ENCODE measurements around the gene ERCC6. TPM values are rescaled to one million over a fixed set of nuclear protein-coding genes. Genes with fewer than 3 reads are reported as not detected.

Gene ERCC6
- total RNA-seq, 1 donor from 2014 or later: 19.9 TPM

DNA sequence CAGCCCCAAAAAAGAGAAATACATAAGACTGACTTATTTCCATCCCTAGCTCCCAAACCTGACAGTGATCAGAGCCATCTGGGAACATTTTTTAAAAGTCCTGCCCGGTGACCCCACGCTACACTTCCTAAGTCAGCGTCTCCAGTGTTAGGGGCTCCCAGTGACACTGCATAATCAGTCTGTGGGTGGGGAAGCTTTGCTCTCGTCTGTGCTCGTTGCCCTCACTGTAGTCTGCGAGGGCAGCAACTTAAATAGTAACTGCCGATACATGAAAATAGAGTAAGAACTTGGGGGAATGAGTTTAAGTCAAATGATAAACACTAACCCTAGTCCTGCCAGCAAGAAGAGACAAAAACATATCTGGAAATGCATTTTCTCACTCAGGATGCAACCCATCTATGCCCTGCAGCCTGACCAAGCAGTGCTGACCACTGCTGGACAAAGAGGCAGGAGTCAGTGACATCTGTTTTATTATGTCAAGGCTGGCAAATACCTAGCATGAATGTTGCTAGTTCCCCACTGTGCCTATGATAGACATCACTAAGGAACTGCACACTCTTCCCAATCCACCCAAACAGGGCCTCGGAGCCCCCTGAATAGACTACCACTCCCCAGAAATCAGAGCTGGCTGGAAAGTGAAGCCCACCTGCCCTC lies 18.7 kb downstream of the ERCC6 start:
- Histone ChIP-seq H3K36me3 (peaks cover 57% of the 10 kb centered on the region), H3K9me3 (replicated peaks) (no peaks in the 10 kb centered on the region), H3K27me3 (ENCODE audit: low read depth) (no peaks in the 10 kb centered on the region), H3K27ac (replicated peaks) (no peak overlapping the region), H3K4me3 (no peak overlapping the region), H3K4me1 (peaks cover 56% of the 10 kb centered on the region)
- TF ChIP-seq, protein P1, sequence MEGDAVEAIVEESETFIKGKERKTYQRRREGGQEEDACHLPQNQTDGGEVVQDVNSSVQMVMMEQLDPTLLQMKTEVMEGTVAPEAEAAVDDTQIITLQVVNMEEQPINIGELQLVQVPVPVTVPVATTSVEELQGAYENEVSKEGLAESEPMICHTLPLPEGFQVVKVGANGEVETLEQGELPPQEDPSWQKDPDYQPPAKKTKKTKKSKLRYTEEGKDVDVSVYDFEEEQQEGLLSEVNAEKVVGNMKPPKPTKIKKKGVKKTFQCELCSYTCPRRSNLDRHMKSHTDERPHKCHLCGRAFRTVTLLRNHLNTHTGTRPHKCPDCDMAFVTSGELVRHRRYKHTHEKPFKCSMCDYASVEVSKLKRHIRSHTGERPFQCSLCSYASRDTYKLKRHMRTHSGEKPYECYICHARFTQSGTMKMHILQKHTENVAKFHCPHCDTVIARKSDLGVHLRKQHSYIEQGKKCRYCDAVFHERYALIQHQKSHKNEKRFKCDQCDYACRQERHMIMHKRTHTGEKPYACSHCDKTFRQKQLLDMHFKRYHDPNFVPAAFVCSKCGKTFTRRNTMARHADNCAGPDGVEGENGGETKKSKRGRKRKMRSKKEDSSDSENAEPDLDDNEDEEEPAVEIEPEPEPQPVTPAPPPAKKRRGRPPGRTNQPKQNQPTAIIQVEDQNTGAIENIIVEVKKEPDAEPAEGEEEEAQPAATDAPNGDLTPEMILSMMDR (IDR thresholded peaks at IDR 0.05; ENCODE audit: borderline replicate concordance): no peak
- no peak for DNase-seq
- intact Hi-C loops (cut with micrococcal nuclease): no loop called here

DNA sequence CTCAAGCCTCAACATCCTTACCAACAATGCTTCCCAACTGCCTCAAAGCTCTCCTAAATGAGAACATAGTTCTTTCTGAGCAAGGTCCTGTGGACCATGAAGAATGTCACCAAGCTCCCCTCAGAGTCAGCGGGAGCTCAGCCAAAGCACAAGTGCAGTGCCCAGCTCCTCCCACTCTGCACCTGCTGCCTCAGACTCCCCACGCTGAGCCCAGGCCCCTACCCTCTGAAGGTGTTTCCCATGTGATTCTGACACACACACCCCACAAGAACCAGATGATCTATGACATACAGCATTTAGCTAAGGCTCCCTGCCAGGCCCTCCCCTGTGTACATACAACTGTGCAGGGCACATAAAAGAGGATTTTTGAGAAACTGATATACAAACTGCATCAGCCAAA lies 19.2 kb downstream of the ERCC6 start:
- no peaks in the 10 kb centered on the region for H3K27me3 ChIP-seq (ENCODE audit: low read depth)
- H3K4me1 ChIP-seq: peaks cover 51% of the 10 kb centered on the region
- TF ChIP-seq, protein P1 (IDR thresholded peaks at IDR 0.05; ENCODE audit: borderline replicate concordance): no peak
- H3K36me3 ChIP-seq: peaks cover 59% of the 10 kb centered on the region
- no peak overlapping the region for H3K27ac ChIP-seq (replicated peaks)
- no peak overlapping the region for H3K4me3 ChIP-seq
- H3K9me3 ChIP-seq (replicated peaks): no peaks in the 10 kb centered on the region
- intact Hi-C loops (cut with micrococcal nuclease): loop anchor here (10.0 kb wide), 1 partner anchor 115 kb away; no protein-coding TSS in a partner anchor
- DNase-seq: no peak

DNA sequence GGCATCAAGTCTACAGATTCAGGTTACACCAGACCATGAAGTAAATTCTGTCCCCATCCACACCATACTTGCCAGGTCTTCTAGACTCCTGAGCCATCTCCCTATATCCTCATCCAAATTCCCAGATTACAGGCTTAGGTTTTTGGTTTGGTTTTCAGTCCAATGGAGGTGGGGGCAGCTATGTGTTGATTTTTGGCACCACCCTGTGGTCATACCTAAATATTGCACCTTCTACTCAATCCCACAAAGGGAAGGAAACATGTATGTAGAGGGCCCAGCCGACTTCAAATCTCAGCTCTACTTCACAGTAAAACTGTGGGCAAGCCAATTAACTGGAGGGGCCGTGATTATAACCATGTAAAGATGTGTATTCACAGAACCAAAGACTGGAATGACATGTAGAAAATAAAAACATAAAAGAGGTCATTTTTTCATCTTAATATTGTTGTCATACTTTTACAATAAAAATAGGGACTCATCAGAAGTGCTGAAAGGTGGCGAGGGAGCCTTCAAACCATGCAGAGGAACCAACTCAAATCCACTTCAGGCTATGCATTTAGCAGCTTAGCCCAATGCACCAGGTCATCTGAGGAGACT lies 19.8 kb downstream of the ERCC6 start:
- Histone ChIP-seq H3K9me3 (replicated peaks) (no peaks in the 10 kb centered on the region), H3K4me3 (no peak overlapping the region), H3K27ac (replicated peaks) (no peak overlapping the region), H3K4me1 (peaks cover 45% of the 10 kb centered on the region), H3K27me3 (ENCODE audit: low read depth) (no peaks in the 10 kb centered on the region), H3K36me3 (peaks cover 52% of the 10 kb centered on the region)
- intact Hi-C loops (cut with micrococcal nuclease): loop anchor here (10.0 kb wide), 1 partner anchor 114 kb away; no protein-coding TSS in a partner anchor
- TF ChIP-seq, protein P1 (IDR thresholded peaks at IDR 0.05; ENCODE audit: borderline replicate concordance): peak; percentile 75
- no peak for DNase-seq

DNA sequence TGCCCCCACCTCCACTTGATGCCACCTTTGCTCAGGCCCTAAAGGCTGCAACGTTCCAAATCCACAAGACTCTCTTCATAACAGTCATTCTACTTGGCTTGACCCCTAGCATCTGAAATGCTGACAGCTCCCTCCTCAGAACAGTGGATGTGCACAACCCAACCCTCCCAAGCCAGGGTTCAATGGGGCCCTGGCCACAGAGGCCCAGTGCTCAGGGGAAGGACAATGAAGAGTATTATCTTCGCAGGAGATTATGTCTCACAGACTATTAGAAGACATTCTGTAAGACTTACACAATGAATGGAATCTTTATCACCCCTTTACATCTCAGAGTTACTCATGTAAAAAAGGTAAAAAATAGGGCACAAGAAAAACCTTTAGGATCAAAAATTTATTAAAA lies 20.4 kb downstream of the ERCC6 start:
- no peaks in the 10 kb centered on the region for H3K9me3 ChIP-seq (replicated peaks)
- no peak overlapping the region for H3K27ac ChIP-seq (replicated peaks)
- H3K36me3 ChIP-seq: peaks cover 47% of the 10 kb centered on the region
- TF ChIP-seq, protein P1 (IDR thresholded peaks at IDR 0.05; ENCODE audit: borderline replicate concordance): no peak
- intact Hi-C loops (cut with micrococcal nuclease): loop anchor here (10.0 kb wide), 1 partner anchor 114 kb away; no protein-coding TSS in a partner anchor
- H3K4me1 ChIP-seq: peaks cover 44% of the 10 kb centered on the region
- no peak for DNase-seq
- no peak overlapping the region for H3K4me3 ChIP-seq
- no peaks in the 10 kb centered on the region for H3K27me3 ChIP-seq (ENCODE audit: low read depth)

DNA sequence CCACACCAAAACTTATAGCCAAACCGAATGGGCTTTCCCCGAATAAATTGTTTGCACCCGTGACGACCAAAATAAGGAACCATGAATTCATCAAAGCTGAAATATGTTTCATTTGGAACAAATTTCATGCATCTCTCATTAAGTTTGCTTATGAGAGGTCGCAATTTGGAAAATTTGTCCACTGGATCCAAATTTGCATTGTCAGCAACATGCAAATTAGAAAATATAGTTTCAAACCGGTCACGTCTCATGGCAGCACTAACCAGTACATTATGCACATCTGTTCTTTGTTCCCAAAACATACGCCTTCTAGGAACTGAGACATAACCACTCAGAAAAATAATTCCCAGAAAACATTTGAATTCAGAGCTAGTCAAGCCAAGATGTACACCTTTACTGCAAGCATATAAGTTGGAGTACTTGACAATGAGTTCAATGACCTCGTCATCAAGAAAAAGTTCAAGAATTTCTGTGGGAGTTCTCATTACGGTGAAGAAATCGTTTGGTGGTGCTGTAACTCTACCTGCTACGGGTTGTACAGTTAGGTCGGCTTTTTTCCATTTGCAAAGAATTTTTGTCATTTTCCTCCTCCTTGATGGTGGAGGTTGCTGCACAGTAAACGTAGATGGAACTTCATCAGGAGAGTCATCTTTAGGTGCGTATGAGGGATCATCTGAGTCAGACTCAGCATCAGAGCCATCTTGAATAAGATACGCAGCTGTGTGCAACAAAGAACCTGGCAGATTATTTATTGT lies 22.5 kb downstream of the ERCC6 start:
- H3K27me3 ChIP-seq (ENCODE audit: low read depth): no peaks in the 10 kb centered on the region
- intact Hi-C loops (cut with micrococcal nuclease): loop anchor here (10.0 kb wide), 1 partner anchor 112 kb away; no protein-coding TSS in a partner anchor
- no peak for DNase-seq
- peaks cover 39% of the 10 kb centered on the region for H3K36me3 ChIP-seq
- H3K9me3 ChIP-seq (replicated peaks): no peaks in the 10 kb centered on the region
- no peak overlapping the region for H3K4me3 ChIP-seq
- TF ChIP-seq, protein P1 (IDR thresholded peaks at IDR 0.05; ENCODE audit: borderline replicate concordance): no peak
- no peak overlapping the region for H3K27ac ChIP-seq (replicated peaks)
- peaks cover 29% of the 10 kb centered on the region for H3K4me1 ChIP-seq

All from left ventricle myocardium inferior (tissue), 1 donor.